ELF-1 (cell line): ENCODE results near the gene NGFR.

Experiments used
- DNase-seq: peaks from one replicate; pipeline ENCODE4 v3.0.0-alpha.2; 2016; ENCODE audit warnings: low read depth, low spot score

Gene NGFR

GRCh38 chr17:49494986-49495841 lies at the start of gene NGFR:
TSS of gene NGFR (plus strand) at chr17:49495293. CDS start at chr17:49495418, 125 bp downstream.
- DNase-seq: peak; percentile 76

- DNase-seq: no peak
These were observed 49.5 kb upstream of the NGFR start for GRCh38 chr17:49445591-49445990.

GRCh38 chr17:49447628-49448302 lies 47.3 kb upstream of the NGFR start:
- DNase-seq: no peak

- no peak for DNase-seq
These were observed 44.9 kb upstream of the NGFR start for GRCh38 chr17:49450181-49450580.

- DNase-seq: no peak
These were observed 44.4 kb upstream of the NGFR start for GRCh38 chr17:49450735-49451134.

- DNase-seq: no peak
These were observed 42.9 kb upstream of the NGFR start for GRCh38 chr17:49452201-49452600.

- peak; percentile 25 for DNase-seq
These were observed 42.4 kb upstream of the NGFR start for GRCh38 chr17:49452661-49453060.

GRCh38 chr17:49454050-49454449 lies 41.0 kb upstream of the NGFR start:
- DNase-seq: peak; percentile 23

GRCh38 chr17:49455272-49455861 lies 39.7 kb upstream of the NGFR start:
- no peak for DNase-seq

GRCh38 chr17:49456183-49456965 lies 38.7 kb upstream of the NGFR start:
- no peak for DNase-seq

GRCh38 chr17:49457564-49458535 lies 37.2 kb upstream of the NGFR start:
- no peak for DNase-seq

- peak; percentile 43 for DNase-seq
These were observed 35.6 kb upstream of the NGFR start for GRCh38 chr17:49459401-49459984.

GRCh38 chr17:49460401-49460800 lies 34.7 kb upstream of the NGFR start:
- no peak for DNase-seq

- DNase-seq: no peak
These were observed 33.5 kb upstream of the NGFR start for GRCh38 chr17:49461580-49461979.

- no peak for DNase-seq
These were observed 31.0 kb upstream of the NGFR start for GRCh38 chr17:49464049-49464448.

GRCh38 chr17:49465331-49465903 lies 29.7 kb upstream of the NGFR start:
- no peak for DNase-seq

GRCh38 chr17:49466436-49466835 lies 28.7 kb upstream of the NGFR start:
- DNase-seq: no peak

- DNase-seq: no peak
These were observed 27.9 kb upstream of the NGFR start for GRCh38 chr17:49467175-49467574.

- DNase-seq: no peak
These were observed 26.2 kb upstream of the NGFR start for GRCh38 chr17:49468811-49469385.
